HCT116 (cell line): ENCODE results near the gene SYNRG. TPM values are rescaled to one million over a fixed set of nuclear protein-coding genes. Genes with fewer than 3 reads are reported as not detected.

ENCODE experiments used
- ATAC-seq: fragments of 200-7000 bp; cut with Tn5 transposase; 2 replicates; pipeline ENCODE4 v1.9.1; 2020; ENCODE audit warnings: mild to moderate bottlenecking, moderate library complexity
- BruUV-seq: library from RNA; stranded (reverse); fragments of 400-500 nt; replicated peaks from 2 replicates; lab custom pipeline; 2021; lab: Mats Ljungman, UMichigan
- CTCF ChIA-PET: fragments of 300-600 bp; sonication (Branson Sonifier 250); formaldehyde crosslinking; loops from one replicate; lab custom pipeline; 2021; ENCODE audit warnings: antibody characterized with exemption; lab: Charles Lee
- POLR2A ChIA-PET: fragments of 300-600, 350-600 bp; sonication (Branson Sonifier 250); formaldehyde crosslinking; loops from one replicate; lab custom pipeline; 2021; ENCODE audit warnings: antibody characterized with exemption; lab: Charles Lee
- RAD21 ChIA-PET, 2 experiments: fragments of 300-600 bp; sonication (Branson Sonifier 250); formaldehyde crosslinking; loops; one replicate each; lab custom pipeline; 2023; ENCODE audit warnings: low total read pairs in 2 of 2; ENCODE audit not compliant: uncharacterized antibody in 2 of 2, unreplicated experiment in 2 of 2, low non-redundant PET in 1 of 2; lab: Charles Lee
- DNase-seq: peaks from one replicate; pipeline ENCODE4 v3.0.0-alpha.2; 2010; ENCODE audit warnings: low read depth, low spot score
- H2AFZ ChIP-seq: fragments of 200-600 bp; shearing (Covaris generic), sonication (generic); 2 replicates; pipeline ENCODE4 v1.6.1; 2017; ENCODE audit warnings: low read depth, mixed run types, mixed read lengths, antibody characterized with exemption, low read length; ENCODE audit not compliant: poor library complexity, severe bottlenecking
- H3K27ac ChIP-seq: 2 replicates; pipeline ENCODE4 v1.5.1; 2012; ENCODE audit warnings: low read depth, low read length
- H3K27me3 ChIP-seq: fragments of 200-600 bp; sonication (generic); 2 replicates; pipeline ENCODE4 v1.6.1; 2016; ENCODE audit warnings: mixed run types, low read length, mixed read lengths; ENCODE audit not compliant: insufficient read depth
- H3K36me3 ChIP-seq, 2 experiments: fragments of 200-500 bp in 1 of 2; fragments of 200-600 bp in 1 of 2; sonication (Bioruptor generic) in 1 of 2; sonication (generic) in 1 of 2; 2 replicates each; pipeline versions ENCODE4 v1.5.1 to v1.6.1; 2014 to 2016; ENCODE audit warnings: low read length in 2 of 2, inconsistent platforms in 1 of 2, mixed read lengths in 1 of 2, mixed run types in 1 of 2; ENCODE audit not compliant: insufficient read depth in 2 of 2, control insufficient read depth in 1 of 2
- H3K4me1 ChIP-seq, 2 experiments: fragments of 200-600 bp in 1 of 2; sonication (generic) in 1 of 2; 2 replicates each; pipeline versions ENCODE4 v1.5.1 to v1.6.1; 2012 to 2017; ENCODE audit warnings: low read length in 2 of 2, inconsistent platforms in 1 of 2, mild to moderate bottlenecking in 1 of 2, mixed read lengths in 1 of 2, mixed run types in 1 of 2, moderate library complexity in 1 of 2; ENCODE audit not compliant: insufficient read depth in 2 of 2, control insufficient read depth in 1 of 2
- H3K4me2 ChIP-seq: fragments of 200-600 bp; sonication (generic); 2 replicates; pipeline ENCODE4 v1.6.1; 2017; ENCODE audit warnings: mixed run types, low read length, mixed read lengths
- H3K4me3 ChIP-seq, 2 experiments: fragments of 200-600 bp in 1 of 2; sonication (generic) in 1 of 2; replicated peaks in 1 of 2; 2 replicates each; pipeline ENCODE4 v1.5.1; 2011 to 2016; ENCODE audit warnings: low read length in 2 of 2, control low read depth in 1 of 2, low read depth in 1 of 2, mild to moderate bottlenecking in 1 of 2, mixed read lengths in 1 of 2, mixed run types in 1 of 2
- H3K79me2 ChIP-seq: fragments of 200-600 bp; sonication (generic); 2 replicates; pipeline ENCODE4 v1.6.1; 2017; ENCODE audit warnings: mild to moderate bottlenecking, mixed run types, low read length, moderate library complexity, mixed read lengths; ENCODE audit not compliant: insufficient read depth
- H3K9ac ChIP-seq: fragments of 200-600 bp; sonication (generic); 2 replicates; pipeline ENCODE4 v1.6.1; 2016; ENCODE audit warnings: low read length, mixed read lengths
- H3K9me2 ChIP-seq: fragments of 200-600 bp; sonication (generic), shearing (Covaris generic); 2 replicates; pipeline ENCODE4 v1.6.1; 2017; ENCODE audit warnings: mixed run types, mild to moderate bottlenecking, moderate library complexity; ENCODE audit not compliant: insufficient read depth
- H3K9me3 ChIP-seq, 2 experiments: fragments of 200-500 bp in 1 of 2; fragments of 200-600 bp in 1 of 2; sonication (Bioruptor generic) in 1 of 2; sonication (generic) in 1 of 2; 2 replicates each; pipeline ENCODE4 v1.6.1; 2014 to 2017; ENCODE audit warnings: low read length in 2 of 2, mixed read lengths in 2 of 2, inconsistent platforms in 1 of 2, low read depth in 1 of 2, mild to moderate bottlenecking in 1 of 2, mixed run types in 1 of 2, moderate library complexity in 1 of 2; ENCODE audit not compliant: control insufficient read depth in 1 of 2, insufficient read depth in 1 of 2
- H4K20me1 ChIP-seq: fragments of 200-600 bp; sonication (generic), shearing (Covaris generic); 2 replicates; pipeline ENCODE4 v1.6.1; 2017; ENCODE audit warnings: mixed run types, mild to moderate bottlenecking, moderate library complexity; ENCODE audit not compliant: insufficient read depth
- ATF3 ChIP-seq: IDR thresholded peaks from 2 replicates; pipeline ENCODE4 v1.6.1; 2012
- EGR1 ChIP-seq: IDR thresholded peaks from 2 replicates; pipeline ENCODE4 v1.6.1; 2012; ENCODE audit warnings: low read depth
- JUND ChIP-seq: IDR thresholded peaks from 2 replicates; pipeline ENCODE4 v1.6.1; 2012
- POLR2A ChIP-seq: IDR thresholded peaks from 2 replicates; pipeline ENCODE4 v1.7.0; 2011; ENCODE audit warnings: borderline replicate concordance; ENCODE audit not compliant: insufficient read depth, insufficient read length; ENCODE audit errors: extremely low read depth
- POLR2AphosphoS5 ChIP-seq: IDR thresholded peaks from 2 replicates; pipeline ENCODE4 v1.6.1; 2011; ENCODE audit warnings: mild to moderate bottlenecking, low read depth, low read length, moderate library complexity
- SIN3A ChIP-seq: IDR thresholded peaks from 2 replicates; pipeline ENCODE4 v1.6.1; 2012; ENCODE audit warnings: low read depth
- SRF ChIP-seq: IDR thresholded peaks from 2 replicates; pipeline ENCODE4 v1.6.1; 2012; ENCODE audit warnings: low read depth
- TCF7L2 ChIP-seq: IDR thresholded peaks from 2 replicates; pipeline ENCODE4 v1.7.0; 2011; ENCODE audit warnings: borderline replicate concordance, inconsistent platforms; ENCODE audit not compliant: insufficient read depth, insufficient read length; ENCODE audit errors: extremely low read depth
- ZBTB33 ChIP-seq: IDR thresholded peaks from 2 replicates; pipeline ENCODE4 v1.6.1; 2011; ENCODE audit warnings: mild to moderate bottlenecking, low read length, moderate library complexity; ENCODE audit not compliant: insufficient replicate concordance; ENCODE audit errors: extremely low read depth
- ZFX ChIP-seq: fragments of 450-650 bp; IDR thresholded peaks from 2 replicates; pipeline ENCODE4 v1.6.1; 2017
- intact Hi-C: fragments of 100-400 bp; cut with micrococcal nuclease; formaldehyde crosslinking; loops from 2 replicates; pipeline ENCODE4 v1.10.0; 2022
- total RNA-seq: library from RNA; stranded (reverse); gene quantifications from one replicate; pipeline ENCODE4 v1.2.1, GENCODE V29; 2021; ENCODE audit not compliant: unreplicated experiment

The SYNRG gene
- total RNA-seq, 1 experiment from 2014 or later = 23.8 TPM

GRCh38 chr17:37535906-37536305 lies 73.3 kb downstream of the SYNRG start:
- H3K4me1 ChIP-seq = no peaks in the 10 kb centered on the region
- no peaks in the 10 kb centered on the region for H4K20me1 ChIP-seq
- BruUV-seq = no TSS peak
- ChIA-PET RAD21 (interaction anchor here in 1 of 2 experiments (0.6 kb wide), 1 partner anchor 757 kb away, joined by 3 read pairs; no protein-coding TSS in a partner anchor), CTCF (no interaction called here), POLR2A (no interaction called here)
- no peak for DNase-seq
- H3K27me3 ChIP-seq = no peaks in the 10 kb centered on the region
- no peaks in the 10 kb centered on the region for H3K9me3 ChIP-seq
- no peak overlapping the region for H3K4me3 ChIP-seq
- no peak overlapping the region for H3K4me2 ChIP-seq
- intact Hi-C loops = no loop called here
- peaks cover 6 to 11% of the 10 kb centered on the region in 2 experiments; a peak in 3 of 4 replicates for H3K36me3 ChIP-seq
- TF ChIP-seq ZFX (no peak), EGR1 (no peak), SIN3A (no peak), POLR2A (no peak), ATF3 (no peak), JUND (no peak), POLR2AphosphoS5 (no peak), TCF7L2 (no peak), SRF (no peak), ZBTB33 (no peak)
- TF ChIP-seq, all 23 proteins: peak for 0
- Histone ChIP-seq H3K79me2 (no peaks in the 10 kb centered on the region), H3K9ac (no peak overlapping the region), H3K27ac (no peak overlapping the region), H2AFZ (no peak overlapping the region), H3K9me2 (no peaks in the 10 kb centered on the region)
- no peak for ATAC-seq
